A673 (cell line): ENCODE results near the gene PLPP7. TPM values are rescaled to one million over a fixed set of nuclear protein-coding genes. Genes with fewer than 3 reads are reported as not detected.

Experiments
- BruUV-seq: library from RNA; stranded (reverse); fragments of 400-500 nt; replicated peaks from 2 replicates; lab custom pipeline; 2021; lab: Mats Ljungman, UMichigan
- CTCF ChIA-PET: fragments of 300-600 bp; sonication (Branson Sonifier 250); formaldehyde crosslinking; loops from one replicate; lab custom pipeline; 2022; ENCODE audit warnings: antibody characterized with exemption; lab: Charles Lee
- POLR2A ChIA-PET: fragments of 300-600 bp; sonication (Branson Sonifier 250); formaldehyde crosslinking; loops from one replicate; lab custom pipeline; 2022; ENCODE audit warnings: antibody characterized with exemption; ENCODE audit not compliant: low non-redundant PET; lab: Charles Lee
- DNase-seq: peaks from one replicate; pipeline ENCODE4 v3.0.0-alpha.2; 2015; ENCODE audit warnings: low spot score
- H3K27ac ChIP-seq: fragments of 200-600 bp; sonication (generic); 2 replicates; pipeline ENCODE4 v1.5.1; 2016; ENCODE audit warnings: mixed run types, low read depth, mild to moderate bottlenecking, mixed read lengths, antibody characterized with exemption, low read length; ENCODE audit not compliant: poor library complexity, severe bottlenecking
- H3K27me3 ChIP-seq: fragments of 200-600 bp; sonication (generic); replicated peaks from 2 replicates; pipeline ENCODE4 v1.6.1; 2017; ENCODE audit warnings: mixed run types, low read depth, mild to moderate bottlenecking, mixed read lengths, antibody characterized with exemption, low read length; ENCODE audit not compliant: insufficient read depth, poor library complexity
- H3K36me3 ChIP-seq: fragments of 200-600 bp; sonication (generic); 2 replicates; pipeline ENCODE4 v1.6.1; 2016; ENCODE audit warnings: mixed run types, mild to moderate bottlenecking, mixed read lengths, antibody characterized with exemption, low read length; ENCODE audit not compliant: insufficient read depth, poor library complexity, severe bottlenecking
- H3K4me1 ChIP-seq: fragments of 200-600 bp; sonication (generic); 2 replicates; pipeline ENCODE4 v1.6.1; 2017; ENCODE audit warnings: mixed run types, mild to moderate bottlenecking, mixed read lengths, antibody characterized with exemption, low read length; ENCODE audit not compliant: insufficient read depth, poor library complexity, severe bottlenecking
- H3K4me3 ChIP-seq: fragments of 200-600 bp; sonication (generic); 2 replicates; pipeline ENCODE4 v1.5.1; 2016; ENCODE audit warnings: low read depth, mixed run types, mild to moderate bottlenecking, mixed read lengths, low read length; ENCODE audit not compliant: poor library complexity, severe bottlenecking
- H3K9me3 ChIP-seq: fragments of 200-600 bp; sonication (generic); 2 replicates; pipeline ENCODE4 v1.6.1; 2016; ENCODE audit warnings: mixed run types, low read depth, mild to moderate bottlenecking, mixed read lengths, antibody characterized with exemption, low read length; ENCODE audit not compliant: poor library complexity, severe bottlenecking
- CTCF ChIP-seq: fragments of 300-800, 200-600 bp; sonication (generic); conservative IDR thresholded peaks from 2 replicates; pipeline ENCODE4 v1.5.1; 2017; ENCODE audit warnings: low read depth, mild to moderate bottlenecking, antibody characterized with exemption, low read length, moderate library complexity, mixed read lengths
- EZH2 ChIP-seq: fragments of 200-600 bp; sonication (generic); IDR thresholded peaks from 2 replicates; pipeline ENCODE4 v1.6.1; 2017; ENCODE audit warnings: borderline replicate concordance, low read depth, mild to moderate bottlenecking, mixed read lengths, antibody characterized with exemption, low read length; ENCODE audit not compliant: poor library complexity, severe bottlenecking
- intact Hi-C: fragments of 100-400 bp; cut with micrococcal nuclease; formaldehyde crosslinking; loops from one replicate; pipeline ENCODE4 v1.10.0; 2022; ENCODE audit not compliant: unreplicated experiment
- total RNA-seq: library from RNA; stranded (reverse); gene quantifications from 2 replicates; pipeline ENCODE4 v1.2.3, GENCODE V29; 2021

Gene PLPP7
- total RNA-seq, 1 experiment from 2014 or later, result not detected

- POLR2A ChIA-PET, result no interaction called here
- Histone ChIP-seq H3K4me1 (peaks cover 11% of the 10 kb centered on the region), H3K27ac (no peak overlapping the region), H3K36me3 (no peaks in the 10 kb centered on the region), H3K9me3 (no peaks in the 10 kb centered on the region), H3K4me3 (no peak overlapping the region), H3K27me3 (peaks cover 19% of the 10 kb centered on the region)
- CTCF ChIA-PET, result no interaction called here
- intact Hi-C loops, result no loop called here
- no TSS peak for BruUV-seq
- no peak for TF ChIP-seq CTCF
- no peak for TF ChIP-seq EZH2
- DNase-seq, result no peak
These were observed 10.8 kb upstream of the PLPP7 start for GRCh38 chr9:131278702-131279111.

GRCh38 chr9:131279196-131279862 is 10.2 kb upstream of the PLPP7 start:
- H3K36me3 ChIP-seq, result no peaks in the 10 kb centered on the region
- H3K27ac ChIP-seq, result no peak overlapping the region
- peaks cover 11% of the 10 kb centered on the region for H3K4me1 ChIP-seq
- peaks cover 19% of the 10 kb centered on the region for H3K27me3 ChIP-seq
- no peak for DNase-seq
- CTCF ChIA-PET, result no interaction called here
- H3K9me3 ChIP-seq, result no peaks in the 10 kb centered on the region
- POLR2A ChIA-PET, result no interaction called here
- intact Hi-C loops, result no loop called here
- no TSS peak for BruUV-seq
- H3K4me3 ChIP-seq, result no peak overlapping the region
- TF ChIP-seq EZH2, result no peak
- TF ChIP-seq CTCF, result no peak

GRCh38 chr9:131279863-131280570 is 9.5 kb upstream of the PLPP7 start:
- intact Hi-C loops, result no loop called here
- no peak for DNase-seq
- H3K27me3 ChIP-seq, result peaks cover 19% of the 10 kb centered on the region
- H3K27ac ChIP-seq, result no peak overlapping the region
- H3K9me3 ChIP-seq, result no peaks in the 10 kb centered on the region
- no peaks in the 10 kb centered on the region for H3K36me3 ChIP-seq
- peaks cover 11% of the 10 kb centered on the region for H3K4me1 ChIP-seq
- BruUV-seq, result no TSS peak
- H3K4me3 ChIP-seq, result no peak overlapping the region
- CTCF ChIA-PET, result no interaction called here
- POLR2A ChIA-PET, result no interaction called here
- no peak for TF ChIP-seq CTCF
- no peak for TF ChIP-seq EZH2
